ENCODE data around the gene TAX1BP3. TPM values are rescaled to one million over a fixed set of nuclear protein-coding genes. Genes with fewer than 3 reads are reported as not detected.

TAX1BP3 gene
- total RNA-seq, 2 donors from 2014 or later = 148 to 195 TPM

- Histone ChIP-seq H3K9me3 (no peaks in the 10 kb centered on the region), H3K36me3 (no peaks in the 10 kb centered on the region), H3K27ac (no peak overlapping the region), H3K9ac (ENCODE audit: low read depth in 2 of 2, low read length in 2 of 2) (no peak overlapping the region), H3K4me3 (no peak overlapping the region), H3K27me3 (peaks cover 3% of the 10 kb centered on the region), H3K4me1 (no peaks in the 10 kb centered on the region)
- intact Hi-C loops (cut with DNase I) = no loop called here
- no peak for DNase-seq
- TF ChIP-seq CTCF (IDR thresholded peaks at IDR 0.05) = no peak
Measured at GRCh38 chr17:3678821-3679530, 10.6 kb upstream of the TAX1BP3 start.

GRCh38 chr17:3678095-3678820, 9.9 kb upstream of the TAX1BP3 start:
- Histone ChIP-seq H3K27ac (no peak overlapping the region), H3K27me3 (no peaks in the 10 kb centered on the region), H3K9me3 (no peaks in the 10 kb centered on the region), H3K4me3 (no peak overlapping the region), H3K9ac (ENCODE audit: low read depth in 2 of 2, low read length in 2 of 2) (no peak overlapping the region), H3K4me1 (no peaks in the 10 kb centered on the region), H3K36me3 (no peaks in the 10 kb centered on the region)
- TF ChIP-seq CTCF (IDR thresholded peaks at IDR 0.05) = no peak
- intact Hi-C loops (cut with DNase I) = no loop called here
- no peak for DNase-seq

- no peaks in the 10 kb centered on the region for H3K36me3 ChIP-seq
- H3K4me1 ChIP-seq = no peaks in the 10 kb centered on the region
- H3K9me3 ChIP-seq = no peaks in the 10 kb centered on the region
- intact Hi-C loops (cut with DNase I) = no loop called here
- TF ChIP-seq CTCF (IDR thresholded peaks at IDR 0.05) = no peak
- H3K4me3 ChIP-seq = no peak overlapping the region
- no peak overlapping the region for H3K9ac ChIP-seq (ENCODE audit: low read depth in 2 of 2, low read length in 2 of 2)
- H3K27me3 ChIP-seq = no peaks in the 10 kb centered on the region
- H3K27ac ChIP-seq = no peak overlapping the region
- no peak for DNase-seq
Measured at GRCh38 chr17:3675886-3676285, 7.5 kb upstream of the TAX1BP3 start.

GRCh38 chr17:3672571-3672970, 4.2 kb upstream of the TAX1BP3 start:
- DNase-seq = no peak
- no peaks in the 10 kb centered on the region for H3K9me3 ChIP-seq
- no peak overlapping the region for H3K27ac ChIP-seq
- peaks cover 7% of the 10 kb centered on the region for H3K4me1 ChIP-seq
- H3K27me3 ChIP-seq = no peaks in the 10 kb centered on the region
- no peak for TF ChIP-seq CTCF (IDR thresholded peaks at IDR 0.05)
- no peaks in the 10 kb centered on the region for H3K36me3 ChIP-seq
- H3K4me3 ChIP-seq = no peak overlapping the region
- intact Hi-C loops (cut with DNase I) = no loop called here
- H3K9ac ChIP-seq (ENCODE audit: low read depth in 2 of 2, low read length in 2 of 2) = no peak overlapping the region

- H3K36me3 ChIP-seq = peaks cover 3% of the 10 kb centered on the region
- peaks cover 14% of the 10 kb centered on the region for H3K4me1 ChIP-seq
- H3K9ac ChIP-seq (ENCODE audit: low read depth in 2 of 2, low read length in 2 of 2) = peak overlapping the region; percentile 93 to 99
- H3K4me3 ChIP-seq = peak overlapping the region; percentile 92
- H3K27me3 ChIP-seq = no peaks in the 10 kb centered on the region
- DNase-seq = no peak
- TF ChIP-seq CTCF (IDR thresholded peaks at IDR 0.05) = no peak
- intact Hi-C loops (cut with DNase I) = no loop called here
- H3K9me3 ChIP-seq = no peaks in the 10 kb centered on the region
- no peak overlapping the region for H3K27ac ChIP-seq
Measured at GRCh38 chr17:3669548-3669947, 1.2 kb upstream of the TAX1BP3 start.

All from colonic mucosa (tissue), 4 donors.